IMR-90 (cell line): ENCODE measurements around the gene SEC16A.

Experiments
- CTCF ChIP-seq: conservative IDR thresholded peaks from 2 replicates; pipeline ENCODE4 v1.5.1; 2012; ENCODE audit warnings: mild to moderate bottlenecking, low read depth, low read length, improper control_type of control experiment
- ELK1 ChIP-seq: fragments of 150-350 bp; IDR thresholded peaks from 2 replicates; pipeline ENCODE4 v1.6.1; 2016; ENCODE audit warnings: low read depth, mild to moderate bottlenecking, low read length, moderate library complexity, borderline replicate concordance
- MXI1 ChIP-seq: IDR thresholded peaks from 2 replicates; pipeline ENCODE4 v1.6.1; 2012; ENCODE audit warnings: low read depth, mild to moderate bottlenecking, low read length, moderate library complexity, borderline replicate concordance
- POLR2A ChIP-seq: IDR thresholded peaks from 2 replicates; pipeline ENCODE4 v1.6.1; 2012; ENCODE audit warnings: mild to moderate bottlenecking, low read depth, low read length
- RAD21 ChIP-seq: IDR thresholded peaks from 2 replicates; pipeline ENCODE4 v1.6.1; 2012; ENCODE audit warnings: low read length, improper control_type of control experiment
- RFX5 ChIP-seq: IDR thresholded peaks from 2 replicates; pipeline ENCODE4 v1.8.0; 2012; ENCODE audit warnings: low read depth, mild to moderate bottlenecking, low read length, moderate library complexity

- TF ChIP-seq CTCF (no peak), RFX5 (no peak), POLR2A (no peak), ELK1 (no peak), RAD21 (no peak), MXI1 (no peak)
Measured at GRCh38 chr9:136402067-136402466, 80.8 kb downstream of the SEC16A start.
